Right lobe of liver (tissue), 6 donors: ENCODE data around the gene SPTLC3. TPM values are rescaled to one million over a fixed set of nuclear protein-coding genes. Genes with fewer than 3 reads are reported as not detected.
A peak's percentile ranks its signal among the peaks of the same experiment; 100 is the strongest.

Experiments used
- ATAC-seq, 4 donors: fragments of 200-7000 bp; cut with Tn5 transposase; one replicate each; pipeline ENCODE4 v1.9.1; 2020; ENCODE audit warnings: mild to moderate bottlenecking in 4 of 4, moderate library complexity in 4 of 4
- DNase-seq, 3 donors: peaks; one replicate each; pipeline ENCODE4 v3.0.0-alpha.2; 2020
- H3K27ac ChIP-seq, 3 donors: fragments of 200-600 bp; one replicate each; pipeline ENCODE4 v1.8.0; 2022
- H3K27me3 ChIP-seq, 2 donors: fragments of 200-600 bp; one replicate each; pipeline ENCODE4 v1.8.0; 2022
- H3K36me3 ChIP-seq, 4 donors: fragments of 200-600 bp; sonication (generic) in 1 of 4; one replicate each; pipeline versions ENCODE4 v1.5.1 to v1.8.0; 2017 to 2022; ENCODE audit warnings: control low read depth in 1 of 4
- H3K4me1 ChIP-seq, 4 donors: fragments of 200-600 bp; sonication (generic) in 1 of 4; one replicate each; pipeline versions ENCODE4 v1.5.1 to v1.8.0; 2017 to 2022; ENCODE audit warnings: control low read depth in 1 of 4
- H3K4me3 ChIP-seq, 3 donors: fragments of 200-600 bp; one replicate each; pipeline ENCODE4 v1.8.0; 2022
- H3K9me3 ChIP-seq, 4 donors: fragments of 200-600 bp; sonication (generic) in 1 of 4; one replicate each; pipeline versions ENCODE4 v1.5.1 to v1.8.0; 2017 to 2022; ENCODE audit warnings: control low read depth in 1 of 4
- CTCF ChIP-seq, 4 donors: fragments of 200-600 bp in 3 of 4; fragments of 450-650 bp in 1 of 4; IDR thresholded peaks; one replicate each; pipeline versions ENCODE4 v1.5.1 to v1.8.0; 2016 to 2022; ENCODE audit warnings: antibody characterized with exemption in 4 of 4, mild to moderate bottlenecking in 2 of 4
- POLR2A ChIP-seq: fragments of 450-650 bp; IDR thresholded peaks from one replicate; pipeline ENCODE4 v1.6.1; 2017; ENCODE audit warnings: antibody characterized with exemption, mild to moderate bottlenecking
- whole genome bisulfite sequencing: methylation state at CpG from one replicate; pipeline ENCODE4 v1.1.6; 2018; ENCODE audit warnings: low coverage, low lambda C conversion rate; ENCODE audit not compliant: insufficient coverage; ENCODE audit errors: missing lambda C conversion rate; 5-methylcytosine and 5-hydroxymethylcytosine counted together
- intact Hi-C, 2 donors: fragments of 100-400 bp; cut with DNase I; formaldehyde crosslinking; loops; one replicate each; pipeline versions ENCODE4 v1.11.2 to v1.14.1; 2022
- total RNA-seq, 6 experiments: library from RNA; depleted of rRNA in 2 of 6; stranded (reverse); fragments of >200 nt in 2 of 6; fragmentation: NEBNext Ultra II Directional in 3 of 6; extraction: Animal tissue kit (Norgen Biotek cat#: 25700) in 3 of 6; gene quantifications; one replicate each; pipeline versions ENCODE4 v1.1.0 to v1.2.4, GENCODE V29; 2016 to 2023
- donor health status: DM: no; HTN: yes; CAD: no.
- donor health status: DM: no; HTN: no; CAD: no.
- donor health status: DM: no; HTN: no; CAD: no.
- donor health status: DM: no; HTN: yes; CAD: no.
- donor health status: DM: no; HTN: yes; CAD: no.

Gene SPTLC3
- total RNA-seq, 6 experiments from 2014 or later: 16.4 to 25.6 (median 24.8) TPM

- ATAC-seq (no peak), DNase-seq (no peak)
- no peak overlapping the region for H3K4me3 ChIP-seq
- WGBS: 74% methylated on average over 6 of the region's 7 CpGs
- H3K27me3 ChIP-seq: no peaks in the 10 kb centered on the region
- no peaks in the 10 kb centered on the region for H3K9me3 ChIP-seq
- TF ChIP-seq CTCF (IDR thresholded peaks at IDR 0.05) (no peak), POLR2A (no peak)
- no peaks in the 10 kb centered on the region for H3K36me3 ChIP-seq
- intact Hi-C loops: loop anchor here in 1 of 2 donors (5.0 kb wide), 1 partner anchor 133 kb away; no protein-coding TSS in a partner anchor
- no peaks in the 10 kb centered on the region for H3K4me1 ChIP-seq
- H3K27ac ChIP-seq: no peak overlapping the region
Observed at GRCh38 chr20:12969071-12969669, 39.6 kb upstream of the SPTLC3 start.

GRCh38 chr20:12970372-12970821 is 38.4 kb upstream of the SPTLC3 start:
- intact Hi-C loops: loop anchor here in 1 of 2 donors (5.0 kb wide), 1 partner anchor 137 kb away; no protein-coding TSS in a partner anchor
- no peaks in the 10 kb centered on the region for H3K36me3 ChIP-seq
- no peak overlapping the region for H3K27ac ChIP-seq
- TF ChIP-seq POLR2A (no peak), CTCF (IDR thresholded peaks at IDR 0.05) (peak; percentile 58 to 85 (median 64))
- no peak for DNase-seq
- H3K9me3 ChIP-seq: no peaks in the 10 kb centered on the region
- H3K4me1 ChIP-seq: no peaks in the 10 kb centered on the region
- WGBS: 24% methylated on average over 4 of the region's 4 CpGs
- no peaks in the 10 kb centered on the region for H3K27me3 ChIP-seq
- H3K4me3 ChIP-seq: no peak overlapping the region
- peak; percentile 80 to 89 (median 83) for ATAC-seq

GRCh38 chr20:12975833-12976608 is 32.8 kb upstream of the SPTLC3 start:
- TF ChIP-seq CTCF (IDR thresholded peaks at IDR 0.05) (no peak), POLR2A (no peak)
- peaks cover 0 to 27% (median 12%) of the 10 kb centered on the region in 4 donors for H3K4me1 ChIP-seq
- H3K9me3 ChIP-seq: no peaks in the 10 kb centered on the region
- 92% methylated on average over 3 of the region's 4 CpGs for WGBS
- peak overlapping the region in 1 of 3 donors; percentile 36 for H3K27ac ChIP-seq
- no peak for ATAC-seq
- H3K36me3 ChIP-seq: no peaks in the 10 kb centered on the region
- H3K27me3 ChIP-seq: no peaks in the 10 kb centered on the region
- no peak overlapping the region for H3K4me3 ChIP-seq
- intact Hi-C loops: no loop called here
- DNase-seq: no peak

GRCh38 chr20:12976720-12977309 is 32.0 kb upstream of the SPTLC3 start:
- peak; percentile 13 to 60 (median 40) for ATAC-seq
- H3K4me1 ChIP-seq: peaks cover 0 to 27% (median 12%) of the 10 kb centered on the region in 4 donors
- H3K4me3 ChIP-seq: no peak overlapping the region
- DNase-seq: no peak
- TF ChIP-seq CTCF (IDR thresholded peaks at IDR 0.05) (no peak), POLR2A (no peak)
- H3K9me3 ChIP-seq: no peaks in the 10 kb centered on the region
- intact Hi-C loops: no loop called here
- 40% methylated on average over 6 of the region's 6 CpGs for WGBS
- H3K36me3 ChIP-seq: no peaks in the 10 kb centered on the region
- no peaks in the 10 kb centered on the region for H3K27me3 ChIP-seq
- H3K27ac ChIP-seq: peak overlapping the region; percentile 16 to 40 (median 36)
